HG03064 (cell line): Measurements from ENCODE around the gene MYMX.

Experiments used
- ATAC-seq: cut with Tn5 transposase; IDR thresholded peaks from one replicate; pipeline ENCODE4 v1.9.1; 2021; ENCODE audit warnings: low read depth; ENCODE audit not compliant: unreplicated experiment

MYMX gene

DNA sequence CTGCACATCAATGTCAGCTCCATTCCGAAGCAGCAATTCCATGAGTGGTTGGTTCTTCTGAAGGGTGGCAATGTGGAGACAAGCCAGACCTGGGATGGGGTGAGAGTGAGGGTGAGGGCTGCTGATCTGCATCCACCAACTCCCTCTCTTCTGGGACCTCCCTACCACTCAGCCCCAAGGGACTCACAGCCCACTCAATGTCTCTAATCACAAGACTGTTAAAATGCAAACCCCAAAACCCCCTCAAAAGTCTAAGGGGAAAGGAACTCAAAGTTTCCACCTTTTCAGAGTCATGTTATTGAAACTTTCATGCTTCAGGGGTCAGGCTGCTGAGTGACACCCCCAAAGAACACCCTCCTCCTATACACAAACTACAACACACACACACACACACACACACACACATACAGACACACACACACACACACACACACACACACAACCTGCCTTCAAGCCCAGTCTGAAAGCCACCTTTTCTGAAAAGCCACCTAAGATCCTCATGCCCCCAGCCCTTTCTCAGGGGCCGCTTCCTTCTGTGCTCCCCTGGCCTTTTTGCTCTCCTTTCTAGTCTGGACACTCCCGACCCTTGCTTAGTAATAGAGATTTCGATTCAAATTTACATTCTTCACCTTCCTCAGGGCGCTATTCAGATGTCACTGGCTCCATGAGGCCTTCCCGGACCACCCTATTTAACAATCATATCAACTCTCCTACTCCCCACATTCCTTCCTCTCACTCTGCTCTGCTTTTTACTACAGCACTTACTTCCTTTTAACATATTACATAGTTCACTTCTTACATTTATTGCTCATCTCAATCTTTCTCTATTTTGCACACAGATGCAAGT lies 43.9 kb downstream of the MYMX start:
- ATAC-seq, result no peak

DNA sequence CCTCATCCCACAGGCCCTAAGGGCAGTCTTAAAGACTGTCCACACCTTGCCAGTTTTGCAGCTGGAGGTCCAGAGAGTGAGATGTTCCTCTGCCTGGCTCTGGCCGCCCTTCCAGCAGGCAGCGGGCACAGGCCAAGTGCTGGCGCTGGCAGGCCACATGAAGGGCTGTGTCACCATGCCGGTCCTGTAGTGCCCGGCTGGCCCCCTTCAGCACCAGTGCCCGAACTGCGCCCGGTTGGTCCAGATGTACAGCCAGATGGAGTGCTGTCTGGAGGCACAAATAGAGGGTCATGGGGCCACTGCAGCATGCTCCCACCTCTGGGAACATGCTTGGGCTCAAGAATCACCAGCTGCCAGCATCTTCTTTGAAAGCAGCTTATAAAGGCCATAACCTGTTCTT lies 44.9 kb downstream of the MYMX start:
- no peak for ATAC-seq

DNA sequence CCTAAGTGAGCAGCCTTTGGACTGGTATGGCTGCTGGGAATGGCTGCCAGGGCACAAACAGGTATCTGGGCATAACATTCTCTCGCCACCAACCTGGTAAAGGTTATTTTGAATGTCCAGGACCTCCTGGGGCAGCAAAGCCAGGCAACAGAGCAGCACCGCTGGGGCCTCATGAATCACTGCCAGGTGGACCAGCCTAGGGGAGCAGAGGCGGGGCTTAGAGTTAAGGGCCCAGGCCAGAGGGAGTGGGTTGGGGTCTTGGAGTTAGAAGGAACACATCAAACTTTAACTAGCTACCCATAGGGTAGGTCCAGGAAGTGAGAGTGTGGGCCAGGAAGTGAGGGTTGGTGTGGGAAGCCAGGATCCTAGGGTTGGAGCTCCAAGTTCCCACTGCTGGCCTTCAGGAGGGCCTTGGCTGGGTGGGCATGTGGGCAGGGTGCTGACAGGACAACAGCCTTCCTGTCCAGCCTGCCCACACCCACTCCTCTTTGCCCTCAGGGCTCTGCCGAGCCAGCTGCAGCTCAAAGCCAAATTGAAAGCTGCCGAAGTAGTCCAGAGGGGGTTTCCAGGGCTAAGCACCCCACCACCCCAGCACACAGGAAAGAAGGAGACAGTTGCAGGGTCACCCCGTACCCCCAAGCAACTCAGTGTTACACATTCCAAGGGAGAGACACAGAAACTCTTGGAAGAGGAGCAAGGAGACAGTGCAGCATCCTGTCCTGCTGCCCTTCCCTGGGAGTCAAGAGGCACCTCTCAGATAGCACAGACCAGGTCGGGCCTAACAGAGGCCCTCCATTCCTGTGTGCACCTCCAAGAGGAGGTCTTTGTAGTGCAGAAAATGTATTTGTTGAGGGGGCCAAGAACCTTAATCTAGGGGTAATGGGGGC lies 46.0 kb downstream of the MYMX start:
- no peak for ATAC-seq

DNA sequence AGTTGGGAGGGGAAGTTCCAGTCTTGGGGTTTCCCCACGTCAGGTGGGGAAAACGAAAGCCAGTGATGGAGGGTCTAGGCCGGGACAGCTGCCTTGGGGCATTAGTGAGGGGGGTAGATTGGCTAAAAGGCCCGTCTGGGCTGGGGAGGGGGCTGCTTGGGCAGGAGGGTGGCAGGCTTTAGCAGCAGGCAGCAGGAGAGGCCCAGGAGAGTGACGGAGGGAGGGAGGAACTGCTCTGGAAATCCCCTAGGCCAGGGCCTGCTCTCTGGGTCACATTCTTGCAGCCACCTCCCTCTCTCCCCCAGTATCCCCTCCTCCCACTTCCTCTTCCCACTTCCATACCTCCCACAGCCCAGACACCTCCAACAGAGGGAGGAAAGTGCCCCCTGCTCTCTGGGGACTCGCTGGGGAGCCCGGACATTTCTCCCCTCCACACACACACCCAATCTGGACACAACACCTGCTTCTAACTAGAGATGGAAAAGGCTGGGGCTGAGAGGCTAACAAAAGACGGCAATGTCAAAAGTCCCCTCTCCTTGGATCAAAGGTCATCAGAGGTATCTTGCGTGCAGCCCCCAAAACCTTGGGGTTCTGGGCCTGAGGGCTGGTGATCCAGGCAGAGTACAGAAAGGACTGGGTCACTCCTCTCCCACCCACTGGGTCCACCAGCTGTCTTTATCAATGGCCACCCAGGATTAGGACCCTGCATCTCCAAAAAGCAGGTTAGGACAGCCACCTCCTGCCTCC lies 46.8 kb downstream of the MYMX start:
- no peak for ATAC-seq

DNA sequence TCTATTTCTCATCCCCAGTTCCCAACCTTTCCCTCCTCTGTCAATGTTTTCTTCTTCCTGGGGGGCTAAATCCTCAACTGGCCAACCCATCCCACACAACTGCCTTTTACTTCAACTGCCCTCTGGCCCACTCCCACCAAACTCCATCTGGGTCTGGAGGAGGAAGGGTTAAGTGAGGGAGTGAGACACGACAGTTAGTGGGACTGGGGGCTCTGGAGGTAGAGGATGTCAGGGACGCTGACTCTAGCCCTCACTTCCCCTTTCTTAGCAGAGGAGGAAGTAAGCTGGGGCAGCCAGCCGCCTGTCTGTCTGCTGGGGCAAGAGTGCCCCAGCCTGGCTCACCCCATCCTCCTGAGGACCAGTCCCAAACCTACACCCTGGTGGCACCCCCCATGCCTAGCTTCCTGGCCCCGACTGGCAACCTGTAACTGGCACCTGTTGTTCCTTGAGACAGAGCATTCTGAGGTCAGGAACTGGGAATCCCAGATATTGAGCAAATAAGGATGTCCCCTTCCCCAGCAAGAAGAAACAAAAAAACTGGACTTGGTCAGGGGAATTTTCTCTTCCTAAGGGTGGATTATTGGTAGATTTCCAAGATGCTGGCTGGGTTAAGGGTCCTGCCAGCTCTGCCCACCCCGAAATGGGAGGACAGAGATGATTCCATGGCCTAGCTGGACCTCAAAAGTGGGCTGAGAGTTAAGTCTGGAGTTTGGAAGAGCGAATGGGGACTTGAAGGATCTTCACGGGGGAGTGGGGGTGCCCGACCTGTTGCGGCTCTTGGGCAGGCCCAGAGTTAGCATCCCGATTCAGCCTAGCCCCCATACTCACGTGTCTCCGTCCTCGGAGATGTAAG lies 47.7 kb downstream of the MYMX start:
- no peak for ATAC-seq

DNA sequence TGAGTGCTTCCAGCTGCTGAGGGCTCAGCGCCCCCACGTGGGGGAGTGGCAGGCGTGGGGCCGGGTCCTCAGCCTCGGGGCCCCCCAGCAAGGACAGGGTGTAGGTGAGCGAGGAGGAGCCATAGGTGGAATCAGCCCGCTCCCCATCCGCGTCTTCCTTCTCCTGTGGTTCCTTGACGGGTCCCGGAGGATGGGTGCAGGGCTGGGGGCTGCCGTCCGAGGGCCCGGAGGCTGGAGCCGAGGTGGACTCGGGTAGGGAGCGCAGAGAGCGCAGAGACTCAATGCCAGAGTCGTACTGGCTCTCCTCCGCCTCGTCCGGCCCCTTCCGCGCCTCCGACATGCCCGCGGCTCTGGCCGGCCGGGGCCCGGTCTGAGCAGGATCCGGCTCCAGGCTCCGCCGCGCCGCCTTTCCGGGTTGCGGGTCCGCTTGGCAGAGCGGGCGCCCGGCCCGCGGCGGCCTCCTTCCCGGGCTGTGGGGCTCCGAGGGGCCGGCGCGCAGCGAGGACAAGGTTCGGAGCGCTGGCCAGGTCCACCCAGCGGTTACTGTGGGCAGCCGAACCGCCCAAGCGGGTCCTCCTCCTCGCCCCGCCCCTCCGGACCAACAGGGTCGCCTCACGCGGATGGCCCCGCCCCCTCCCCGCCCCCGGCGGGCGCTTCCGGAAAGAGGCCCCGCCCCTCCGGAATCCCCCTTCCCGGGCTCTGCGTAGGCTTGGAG lies 48.4 kb downstream of the MYMX start, which contains the start of gene NFKBIE:
Gene NFKBIE, minus strand, starts transcription at position 545 of the 715 bp plus-strand sequence. Its CDS starts 205 bp downstream, at position 340.
- peak; percentile 35 for ATAC-seq

DNA sequence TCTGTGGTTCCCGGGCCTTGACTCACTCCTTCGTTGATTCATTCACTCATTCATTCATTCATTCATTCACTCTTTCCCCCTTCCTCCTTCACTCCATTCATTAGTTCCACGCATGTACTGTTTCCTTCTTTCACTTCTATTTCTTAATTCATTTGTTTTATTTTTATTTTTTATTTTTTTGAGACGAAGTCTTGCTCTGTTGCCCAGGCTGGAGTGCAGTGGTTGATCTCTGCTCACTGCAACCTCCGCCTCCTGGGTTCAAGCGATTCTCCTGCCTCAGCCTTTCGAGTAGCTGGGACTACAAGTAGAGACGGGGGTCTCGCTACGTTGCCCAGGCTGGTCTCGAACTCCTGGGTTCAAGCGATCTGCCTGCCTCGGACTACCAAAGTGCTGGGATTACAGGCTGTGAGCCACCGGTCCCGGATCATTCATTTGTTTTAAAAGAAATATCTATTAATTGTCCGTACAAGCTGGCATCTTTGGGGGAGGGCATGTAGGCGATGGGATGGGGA lies 49.1 kb downstream of the MYMX start:
- no peak for ATAC-seq

DNA sequence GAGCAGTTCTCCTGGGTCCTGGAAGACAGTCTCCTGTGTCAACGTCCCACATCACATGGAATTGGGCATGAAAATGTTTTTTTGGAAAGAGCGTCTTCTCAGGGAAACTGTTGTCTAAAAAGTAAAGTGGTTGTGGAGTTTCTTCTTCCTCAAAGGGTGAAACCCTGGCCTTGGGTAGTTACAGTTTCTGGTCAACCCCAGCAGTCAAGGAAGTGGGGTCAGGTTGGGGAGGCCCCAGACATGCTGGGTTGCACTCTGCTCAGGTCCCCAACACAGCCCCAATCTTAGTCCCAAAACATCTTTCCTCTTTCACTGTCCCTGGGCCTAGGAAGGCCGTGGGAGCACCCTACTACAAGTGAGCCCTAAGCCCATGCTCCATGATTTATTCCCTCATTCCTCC lies 49.6 kb downstream of the MYMX start:
- no peak for ATAC-seq

DNA sequence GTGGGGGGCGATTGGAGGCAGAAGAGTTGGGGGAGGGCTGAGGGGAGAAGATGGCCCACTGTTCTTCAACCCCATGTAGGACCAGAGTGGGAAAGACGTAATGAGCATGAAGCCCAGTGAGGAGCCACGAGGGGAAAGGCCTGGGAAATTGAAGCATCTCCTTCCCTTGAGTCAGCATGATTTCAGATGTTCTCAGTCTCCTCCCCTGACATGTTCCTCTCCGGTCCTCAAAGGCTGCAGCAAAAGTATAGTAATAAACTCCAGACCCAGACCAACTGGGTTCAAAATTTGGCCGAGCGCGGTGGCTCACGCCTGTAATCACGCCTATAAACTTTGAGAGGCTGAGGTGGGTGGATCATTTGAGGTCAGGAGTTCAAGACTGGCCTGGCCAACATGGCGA lies 50.5 kb downstream of the MYMX start:
- no peak for ATAC-seq
